ES-I3 (cell line): ENCODE measurements around the gene BABAM2.

Experiments
- H3K36me3 ChIP-seq: 2 replicates; pipeline ENCODE4 v1.6.1; 2013; ENCODE audit warnings: mild to moderate bottlenecking, low read length, control low read depth, moderate library complexity; ENCODE audit not compliant: insufficient read depth
- H3K4me1 ChIP-seq: 2 replicates; pipeline ENCODE4 v1.6.1; 2013; ENCODE audit warnings: mild to moderate bottlenecking, control low read depth, low read length; ENCODE audit not compliant: insufficient read depth
- H3K9ac ChIP-seq: 2 replicates; pipeline ENCODE4 v1.6.1; 2013; ENCODE audit warnings: low read depth, mild to moderate bottlenecking, low read length, moderate library complexity
- H3K9me3 ChIP-seq: 2 replicates; pipeline ENCODE4 v1.6.1; 2013; ENCODE audit warnings: mild to moderate bottlenecking, low read length, moderate library complexity; ENCODE audit not compliant: control insufficient read depth, insufficient read depth

Gene BABAM2

DNA sequence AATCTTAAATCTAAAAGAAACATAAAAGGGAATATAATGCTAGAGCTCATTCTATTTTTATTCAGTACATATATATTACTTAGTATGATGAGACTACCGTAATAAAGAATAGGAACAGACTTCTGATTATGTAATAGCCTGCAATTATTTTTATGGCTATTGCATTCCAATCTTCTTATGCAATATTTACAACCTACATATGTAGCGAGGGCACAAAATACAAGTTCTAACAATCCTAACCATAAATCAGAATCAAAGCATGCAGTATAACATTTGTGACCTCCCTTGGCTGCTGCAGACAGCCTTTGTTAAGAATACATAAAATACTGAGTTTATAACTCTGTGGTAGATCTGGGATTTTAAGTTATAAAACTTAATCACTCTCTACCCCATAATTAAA is 177.6 kb downstream of the BABAM2 start:
- no peak overlapping the region for H3K9ac ChIP-seq
- H3K36me3 ChIP-seq = no peaks in the 10 kb centered on the region
- no peaks in the 10 kb centered on the region for H3K9me3 ChIP-seq
- no peaks in the 10 kb centered on the region for H3K4me1 ChIP-seq

DNA sequence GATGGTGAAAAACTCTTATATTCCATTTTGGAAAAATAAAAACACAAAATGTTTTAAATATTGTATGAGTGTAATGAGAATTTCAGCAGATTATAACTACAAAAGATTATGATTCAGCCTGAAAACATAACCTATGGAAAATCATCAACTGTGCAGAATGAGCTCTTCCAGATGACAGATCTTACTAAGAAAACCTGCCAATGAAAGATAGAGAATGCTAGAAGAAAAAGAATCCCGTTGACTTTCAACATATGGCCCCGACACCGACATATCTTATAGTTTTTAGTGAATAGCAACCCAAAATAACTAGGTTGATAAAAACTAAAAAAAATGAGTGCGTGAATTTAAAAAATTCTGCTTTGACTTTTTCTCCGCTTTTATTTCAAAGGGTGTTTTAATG is 178.0 kb downstream of the BABAM2 start:
- Histone ChIP-seq H3K9me3 (no peaks in the 10 kb centered on the region), H3K4me1 (no peaks in the 10 kb centered on the region), H3K9ac (no peak overlapping the region), H3K36me3 (no peaks in the 10 kb centered on the region)

DNA sequence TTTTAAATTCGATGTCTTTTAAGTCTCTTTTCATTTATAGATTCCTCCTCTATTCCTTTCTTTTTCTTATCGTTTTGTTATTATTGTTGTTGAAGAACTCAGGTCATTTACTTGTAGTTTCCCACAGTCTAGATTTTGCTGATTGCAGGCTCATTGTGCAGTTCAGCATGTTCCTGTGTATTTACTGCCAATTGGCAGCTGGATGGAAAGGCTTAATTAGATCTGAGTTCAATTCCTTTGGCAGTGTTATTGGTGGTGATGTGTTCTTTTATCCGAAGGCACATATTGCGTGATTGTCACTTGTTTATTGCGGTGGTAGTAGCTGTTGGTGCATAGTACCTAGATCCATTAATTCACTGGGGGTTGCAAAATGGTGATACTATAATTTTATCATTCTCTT is 180.7 kb downstream of the BABAM2 start:
- Histone ChIP-seq H3K9ac (no peak overlapping the region), H3K4me1 (no peaks in the 10 kb centered on the region), H3K9me3 (no peaks in the 10 kb centered on the region), H3K36me3 (no peaks in the 10 kb centered on the region)

DNA sequence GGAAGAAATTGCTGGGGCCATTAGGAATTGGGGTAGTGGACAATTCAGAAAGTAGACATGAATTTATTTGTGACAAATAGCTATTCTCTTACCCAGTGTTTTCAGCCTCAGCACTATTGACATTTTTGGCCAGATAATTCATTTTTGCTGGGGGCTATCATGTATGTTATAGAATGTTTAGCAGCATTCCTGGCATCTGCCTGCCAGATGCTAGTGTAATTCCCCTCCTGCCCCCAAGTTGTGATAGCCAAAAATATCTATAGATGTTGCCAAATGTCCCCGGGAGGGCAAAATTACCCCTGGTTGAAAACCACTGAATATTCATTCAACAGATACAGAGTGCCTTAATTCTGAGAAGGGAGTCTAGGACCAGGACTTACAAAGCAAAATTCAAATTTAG is 183.6 kb downstream of the BABAM2 start:
- H3K36me3 ChIP-seq = no peaks in the 10 kb centered on the region
- H3K4me1 ChIP-seq = no peaks in the 10 kb centered on the region
- H3K9ac ChIP-seq = no peak overlapping the region
- H3K9me3 ChIP-seq = no peaks in the 10 kb centered on the region

DNA sequence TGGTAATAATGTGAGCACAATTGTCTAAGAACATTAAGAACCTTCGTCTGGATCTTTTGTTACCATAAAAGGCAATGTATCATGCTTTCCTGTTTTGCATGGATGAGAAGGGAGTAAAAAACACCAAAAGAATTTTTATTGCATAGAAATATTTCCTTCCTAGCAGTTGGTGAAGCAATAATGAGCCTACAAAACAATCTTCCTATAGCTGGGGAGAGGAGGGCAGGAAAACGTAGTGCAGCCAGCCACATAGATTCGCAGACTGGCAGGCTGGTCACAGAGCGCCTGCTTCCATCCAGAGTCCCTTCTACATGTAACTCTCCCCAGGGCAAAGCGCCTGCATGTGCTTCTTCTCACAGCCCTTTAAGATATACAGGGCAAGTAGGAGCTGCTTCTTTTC is 190.4 kb downstream of the BABAM2 start:
- H3K4me1 ChIP-seq = no peaks in the 10 kb centered on the region
- H3K36me3 ChIP-seq = no peaks in the 10 kb centered on the region; the same call in 1 of the 2 replicates
- H3K9ac ChIP-seq = no peak overlapping the region
- H3K9me3 ChIP-seq = no peaks in the 10 kb centered on the region

DNA sequence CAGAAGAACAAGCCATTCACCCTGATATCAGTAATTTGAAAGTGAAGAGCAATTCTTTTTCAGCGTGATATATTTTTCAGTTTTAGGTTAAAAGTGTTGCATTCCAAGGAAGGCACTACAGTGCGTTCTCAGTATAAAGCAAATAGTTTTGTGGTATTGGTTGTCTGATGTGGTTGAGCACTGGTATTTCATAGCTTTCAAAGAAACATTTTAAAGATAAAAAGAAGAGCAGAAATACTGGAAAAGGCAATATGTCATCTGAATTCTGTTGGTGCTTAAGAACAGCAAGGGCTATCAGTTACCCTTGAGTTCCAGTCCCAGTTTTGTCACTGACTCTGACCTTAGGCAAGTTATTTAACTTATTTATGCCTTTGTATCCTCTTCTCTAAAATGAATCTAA is 191.6 kb downstream of the BABAM2 start:
- no peaks in the 10 kb centered on the region for H3K4me1 ChIP-seq
- no peaks in the 10 kb centered on the region for H3K9me3 ChIP-seq
- no peak overlapping the region for H3K9ac ChIP-seq
- no peaks in the 10 kb centered on the region; the same call in 1 of the 2 replicates for H3K36me3 ChIP-seq

DNA sequence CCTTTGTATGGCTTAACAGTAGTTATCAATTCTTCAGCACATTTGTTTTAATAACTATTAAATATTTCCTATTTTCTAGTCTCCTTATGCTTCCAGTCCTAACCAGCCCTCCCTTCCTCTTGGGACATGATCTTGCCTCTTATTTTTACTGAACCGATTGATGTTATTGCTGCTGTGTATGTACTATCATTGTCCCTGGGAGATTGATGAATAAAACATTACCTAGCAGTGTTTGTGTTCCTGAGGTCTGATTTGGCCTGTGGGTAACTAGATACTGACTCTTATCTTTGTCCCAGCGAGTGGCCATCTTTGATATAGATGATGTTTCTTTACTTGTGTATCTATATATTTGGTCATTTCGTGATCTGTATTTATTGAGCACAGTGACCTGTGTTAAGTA is 192.9 kb downstream of the BABAM2 start:
- Histone ChIP-seq H3K9ac (no peak overlapping the region), H3K9me3 (no peaks in the 10 kb centered on the region), H3K36me3 (no peaks in the 10 kb centered on the region; the same call in 1 of the 2 replicates), H3K4me1 (no peaks in the 10 kb centered on the region)

DNA sequence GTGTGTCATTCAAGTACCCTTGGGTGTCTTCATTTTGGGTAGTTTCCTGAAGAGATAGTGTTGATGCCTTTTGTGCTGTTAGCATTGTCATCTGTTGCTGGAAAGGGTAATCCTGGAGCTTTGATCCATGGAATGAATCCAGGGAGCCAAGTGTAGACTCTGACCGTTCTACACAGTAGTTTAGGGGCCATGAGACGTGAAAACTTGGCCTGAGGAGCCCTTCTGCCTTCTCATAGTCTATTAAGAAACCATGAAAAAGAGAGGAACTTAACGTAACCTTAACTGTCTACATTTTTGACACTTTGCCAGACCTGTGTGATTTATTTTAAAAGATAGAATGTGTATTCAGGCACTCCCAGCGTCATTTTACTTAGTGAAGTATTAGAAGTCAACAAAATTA is 194.0 kb downstream of the BABAM2 start:
- no peaks in the 10 kb centered on the region; the same call in 1 of the 2 replicates for H3K36me3 ChIP-seq

DNA sequence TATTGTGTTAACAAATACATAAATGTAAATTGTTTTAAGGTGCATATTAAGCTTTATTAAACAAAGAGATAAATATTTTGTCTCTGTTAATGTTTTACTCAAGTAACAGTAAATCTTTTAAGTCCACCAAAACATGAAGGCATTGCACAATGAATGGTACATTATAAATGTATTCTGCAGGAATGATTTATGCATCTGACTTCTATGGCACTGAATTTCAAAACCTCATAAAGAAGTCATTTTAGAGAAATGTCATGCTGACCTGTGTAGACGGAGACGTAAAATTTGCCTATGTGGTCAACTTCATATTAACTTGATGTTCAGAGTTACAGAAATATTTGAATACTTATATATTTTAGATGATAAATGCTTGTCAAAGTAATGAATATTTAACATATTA is 194.7 kb downstream of the BABAM2 start:
- Histone ChIP-seq H3K36me3 (no peaks in the 10 kb centered on the region; the same call in 1 of the 2 replicates), H3K9me3 (no peaks in the 10 kb centered on the region), H3K4me1 (no peaks in the 10 kb centered on the region), H3K9ac (no peak overlapping the region)

More for the DNA sequence above, 194.0 kb downstream of the BABAM2 start:
- H3K4me1 ChIP-seq = no peaks in the 10 kb centered on the region
- H3K9ac ChIP-seq = no peak overlapping the region
- no peaks in the 10 kb centered on the region for H3K9me3 ChIP-seq

DNA sequence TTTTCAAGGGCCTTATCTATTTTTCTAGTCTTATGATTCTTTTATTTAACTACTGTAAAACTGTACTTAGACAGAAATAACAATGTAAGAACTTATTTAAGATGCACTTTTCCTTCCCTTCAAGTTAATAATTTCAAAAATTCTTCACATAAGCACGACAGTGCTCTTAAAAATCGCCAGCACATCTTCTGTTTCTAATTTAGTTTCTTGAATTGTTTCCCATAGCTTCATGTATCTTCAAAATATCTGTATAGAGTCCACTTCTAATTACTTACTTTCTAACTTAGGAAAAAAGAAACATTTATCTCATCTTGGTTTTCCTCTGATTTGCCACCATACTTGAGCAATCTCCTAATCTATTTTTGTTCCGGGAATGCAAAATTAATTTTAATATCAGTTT is 196.1 kb downstream of the BABAM2 start:
- Histone ChIP-seq H3K4me1 (no peaks in the 10 kb centered on the region), H3K9ac (no peak overlapping the region), H3K9me3 (no peaks in the 10 kb centered on the region), H3K36me3 (no peaks in the 10 kb centered on the region)

DNA sequence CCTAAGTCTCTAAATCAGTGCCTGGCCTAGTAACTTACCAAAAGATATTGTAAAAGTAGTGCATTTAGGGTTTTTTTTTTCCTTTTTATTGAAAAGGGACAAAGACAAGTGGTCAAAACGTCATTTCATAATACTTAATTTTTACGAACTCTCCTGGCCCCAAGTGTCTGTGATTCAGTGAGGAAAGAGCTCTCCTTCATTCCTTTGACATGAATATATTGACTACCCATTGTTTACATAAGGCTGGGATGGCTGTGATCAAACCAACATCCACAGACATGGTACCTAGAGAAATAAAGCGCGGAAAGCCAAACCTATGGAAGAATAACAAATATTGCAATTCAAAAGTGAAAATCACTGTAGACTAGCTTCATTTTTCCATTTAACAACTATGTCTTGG is 198.4 kb downstream of the BABAM2 start:
- no peaks in the 10 kb centered on the region for H3K36me3 ChIP-seq
- no peak overlapping the region for H3K9ac ChIP-seq
- H3K4me1 ChIP-seq = no peaks in the 10 kb centered on the region
- no peaks in the 10 kb centered on the region for H3K9me3 ChIP-seq

DNA sequence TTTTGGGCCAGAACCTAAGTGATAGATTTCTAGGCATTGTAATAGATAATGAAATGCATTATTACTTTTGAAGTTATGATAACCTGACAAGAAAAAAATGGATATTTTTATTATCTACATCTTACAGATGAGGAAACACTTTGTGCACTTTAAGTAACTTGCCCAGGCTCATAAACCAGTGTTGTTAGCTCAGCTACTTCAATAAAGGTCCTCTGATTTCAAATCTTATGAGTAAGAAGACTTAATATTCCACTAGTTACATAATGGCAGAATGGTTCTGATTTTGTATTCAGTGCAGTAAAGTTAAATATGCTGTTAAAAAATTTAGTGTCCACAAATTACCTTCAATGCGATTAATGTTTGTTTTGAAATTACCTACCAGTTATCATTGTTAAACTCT is 199.0 kb downstream of the BABAM2 start:
- H3K9me3 ChIP-seq = no peaks in the 10 kb centered on the region
- no peak overlapping the region for H3K9ac ChIP-seq
- H3K36me3 ChIP-seq = no peaks in the 10 kb centered on the region
- H3K4me1 ChIP-seq = no peaks in the 10 kb centered on the region

DNA sequence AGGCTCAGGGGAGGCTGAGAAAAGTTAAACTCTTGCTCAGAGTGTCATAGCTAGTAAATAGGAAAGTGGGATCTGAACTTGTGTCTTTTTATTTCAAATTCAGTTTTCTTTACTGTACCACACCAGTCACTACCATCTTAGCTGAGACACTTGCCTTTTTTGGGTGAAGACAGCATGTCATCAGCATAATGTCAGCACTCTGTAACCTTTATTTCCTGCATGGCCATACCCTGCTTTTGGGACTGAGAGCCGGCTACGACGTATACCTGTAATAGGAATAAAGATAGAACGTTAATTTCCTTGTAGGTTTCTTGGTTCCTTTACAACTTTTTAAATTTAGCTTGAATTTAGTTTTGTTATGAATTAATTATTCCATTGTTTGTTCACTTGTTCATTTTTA is 202.8 kb downstream of the BABAM2 start:
- Histone ChIP-seq H3K9ac (no peak overlapping the region), H3K4me1 (no peaks in the 10 kb centered on the region), H3K9me3 (no peaks in the 10 kb centered on the region), H3K36me3 (no peaks in the 10 kb centered on the region)

DNA sequence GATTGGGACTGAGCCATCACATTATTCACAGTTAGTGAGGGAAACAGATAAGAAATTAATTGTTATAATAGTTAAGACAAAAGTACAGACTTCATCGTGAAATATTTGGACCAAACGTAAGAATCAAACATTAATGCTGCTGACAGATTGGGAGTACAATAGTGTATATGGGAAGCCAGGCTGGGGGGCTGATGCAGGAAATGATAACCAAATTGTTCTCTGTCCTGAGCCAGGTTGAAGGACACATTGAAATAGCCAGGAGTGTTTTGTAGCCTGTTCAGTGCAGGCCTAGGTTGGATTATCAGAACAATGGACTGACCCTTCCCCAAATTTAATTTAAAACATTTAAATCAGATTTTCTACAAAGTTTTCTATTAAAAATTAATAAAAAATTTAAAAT is 203.2 kb downstream of the BABAM2 start:
- Histone ChIP-seq H3K36me3 (no peaks in the 10 kb centered on the region), H3K9ac (no peak overlapping the region), H3K9me3 (no peaks in the 10 kb centered on the region), H3K4me1 (no peaks in the 10 kb centered on the region)

DNA sequence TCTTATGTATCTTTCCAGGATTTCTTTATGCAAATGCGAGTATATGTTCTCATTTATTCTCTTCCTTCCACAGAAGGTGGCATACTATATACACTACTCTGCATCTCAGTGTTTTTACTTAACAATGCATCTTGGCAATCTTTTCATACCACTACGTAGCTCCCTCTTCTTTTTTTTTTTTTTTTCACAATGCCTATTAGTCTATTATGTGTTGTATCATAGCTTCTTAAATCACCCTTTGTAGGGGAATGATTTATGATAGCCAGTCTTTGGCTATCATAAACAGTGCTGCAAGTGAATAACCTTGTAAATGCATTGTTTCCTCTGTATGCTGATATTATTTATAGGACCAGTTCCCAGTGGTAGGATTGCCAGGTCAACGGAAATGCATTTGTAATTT is 204.2 kb downstream of the BABAM2 start:
- no peaks in the 10 kb centered on the region for H3K9me3 ChIP-seq
- no peak overlapping the region for H3K9ac ChIP-seq
- H3K36me3 ChIP-seq = no peaks in the 10 kb centered on the region
- no peaks in the 10 kb centered on the region for H3K4me1 ChIP-seq

DNA sequence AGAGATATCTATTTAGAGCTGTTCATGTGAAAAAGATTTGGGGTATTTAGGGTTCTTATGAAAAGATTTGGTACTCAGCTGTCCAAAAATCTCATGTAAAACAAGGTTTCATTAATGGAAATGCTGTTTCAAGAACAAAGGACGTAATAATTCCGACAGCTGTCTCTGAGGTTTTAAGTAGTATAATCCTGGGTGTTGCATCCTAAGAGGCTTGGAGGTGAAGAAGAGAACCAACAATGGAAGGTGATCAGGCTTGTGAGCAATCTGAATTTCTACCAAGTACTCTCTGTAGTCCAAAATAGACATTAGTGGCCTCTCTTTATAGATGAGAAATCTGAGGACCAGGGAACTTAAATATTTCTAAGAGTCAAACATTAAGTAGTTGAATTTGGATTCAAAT is 205.1 kb downstream of the BABAM2 start:
- no peaks in the 10 kb centered on the region for H3K36me3 ChIP-seq
- H3K9ac ChIP-seq = no peak overlapping the region
- no peaks in the 10 kb centered on the region for H3K4me1 ChIP-seq
- H3K9me3 ChIP-seq = no peaks in the 10 kb centered on the region
